A673 (cell line): Measurements from ENCODE around the gene SLC14A1. TPM values are rescaled to one million over a fixed set of nuclear protein-coding genes. Genes with fewer than 3 reads are reported as not detected.

Experiments
- BruUV-seq: library from RNA; stranded (reverse); fragments of 400-500 nt; replicated peaks from 2 replicates; lab custom pipeline; 2021; lab: Mats Ljungman, UMichigan
- CTCF ChIA-PET: fragments of 300-600 bp; sonication (Branson Sonifier 250); formaldehyde crosslinking; loops from one replicate; lab custom pipeline; 2022; ENCODE audit warnings: antibody characterized with exemption; lab: Charles Lee
- POLR2A ChIA-PET: fragments of 300-600 bp; sonication (Branson Sonifier 250); formaldehyde crosslinking; loops from one replicate; lab custom pipeline; 2022; ENCODE audit warnings: antibody characterized with exemption; ENCODE audit not compliant: low non-redundant PET; lab: Charles Lee
- DNase-seq: peaks from one replicate; pipeline ENCODE4 v3.0.0-alpha.2; 2015; ENCODE audit warnings: low spot score
- H3K27ac ChIP-seq: fragments of 200-600 bp; sonication (generic); 2 replicates; pipeline ENCODE4 v1.5.1; 2016; ENCODE audit warnings: mixed run types, low read depth, mild to moderate bottlenecking, mixed read lengths, antibody characterized with exemption, low read length; ENCODE audit not compliant: poor library complexity, severe bottlenecking
- H3K27me3 ChIP-seq: fragments of 200-600 bp; sonication (generic); replicated peaks from 2 replicates; pipeline ENCODE4 v1.6.1; 2017; ENCODE audit warnings: mixed run types, low read depth, mild to moderate bottlenecking, mixed read lengths, antibody characterized with exemption, low read length; ENCODE audit not compliant: insufficient read depth, poor library complexity
- H3K36me3 ChIP-seq: fragments of 200-600 bp; sonication (generic); 2 replicates; pipeline ENCODE4 v1.6.1; 2016; ENCODE audit warnings: mixed run types, mild to moderate bottlenecking, mixed read lengths, antibody characterized with exemption, low read length; ENCODE audit not compliant: insufficient read depth, poor library complexity, severe bottlenecking
- H3K4me1 ChIP-seq: fragments of 200-600 bp; sonication (generic); 2 replicates; pipeline ENCODE4 v1.6.1; 2017; ENCODE audit warnings: mixed run types, mild to moderate bottlenecking, mixed read lengths, antibody characterized with exemption, low read length; ENCODE audit not compliant: insufficient read depth, poor library complexity, severe bottlenecking
- H3K4me3 ChIP-seq: fragments of 200-600 bp; sonication (generic); 2 replicates; pipeline ENCODE4 v1.5.1; 2016; ENCODE audit warnings: low read depth, mixed run types, mild to moderate bottlenecking, mixed read lengths, low read length; ENCODE audit not compliant: poor library complexity, severe bottlenecking
- H3K9me3 ChIP-seq: fragments of 200-600 bp; sonication (generic); 2 replicates; pipeline ENCODE4 v1.6.1; 2016; ENCODE audit warnings: mixed run types, low read depth, mild to moderate bottlenecking, mixed read lengths, antibody characterized with exemption, low read length; ENCODE audit not compliant: poor library complexity, severe bottlenecking
- CTCF ChIP-seq: fragments of 300-800, 200-600 bp; sonication (generic); conservative IDR thresholded peaks from 2 replicates; pipeline ENCODE4 v1.5.1; 2017; ENCODE audit warnings: low read depth, mild to moderate bottlenecking, antibody characterized with exemption, low read length, moderate library complexity, mixed read lengths
- EZH2 ChIP-seq: fragments of 200-600 bp; sonication (generic); IDR thresholded peaks from 2 replicates; pipeline ENCODE4 v1.6.1; 2017; ENCODE audit warnings: borderline replicate concordance, low read depth, mild to moderate bottlenecking, mixed read lengths, antibody characterized with exemption, low read length; ENCODE audit not compliant: poor library complexity, severe bottlenecking
- intact Hi-C: fragments of 100-400 bp; cut with micrococcal nuclease; formaldehyde crosslinking; loops from one replicate; pipeline ENCODE4 v1.10.0; 2022; ENCODE audit not compliant: unreplicated experiment
- total RNA-seq: library from RNA; stranded (reverse); gene quantifications from 2 replicates; pipeline ENCODE4 v1.2.3, GENCODE V29; 2021

The SLC14A1 gene
- total RNA-seq, 1 experiment from 2014 or later, result not detected

GRCh38 chr18:45678850-45679249, 45.1 kb upstream of the SLC14A1 start:
- intact Hi-C loops, result no loop called here
- no TSS peak for BruUV-seq
- Histone ChIP-seq H3K4me1 (no peaks in the 10 kb centered on the region), H3K27me3 (peaks cover 7% of the 10 kb centered on the region), H3K9me3 (no peaks in the 10 kb centered on the region), H3K36me3 (no peaks in the 10 kb centered on the region), H3K4me3 (no peak overlapping the region), H3K27ac (no peak overlapping the region)
- CTCF ChIA-PET, result no interaction called here
- POLR2A ChIA-PET, result no interaction called here
- TF ChIP-seq EZH2, result no peak
- no peak for TF ChIP-seq CTCF
- no peak for DNase-seq

- Histone ChIP-seq H3K4me3 (no peak overlapping the region), H3K9me3 (no peaks in the 10 kb centered on the region), H3K4me1 (no peaks in the 10 kb centered on the region), H3K36me3 (no peaks in the 10 kb centered on the region), H3K27ac (no peak overlapping the region), H3K27me3 (peaks cover 7% of the 10 kb centered on the region)
- POLR2A ChIA-PET, result no interaction called here
- CTCF ChIA-PET, result no interaction called here
- BruUV-seq, result no TSS peak
- no peak for TF ChIP-seq CTCF
- TF ChIP-seq EZH2, result no peak
- intact Hi-C loops, result no loop called here
- no peak for DNase-seq
These were observed 43.8 kb upstream of the SLC14A1 start for GRCh38 chr18:45680066-45680690.

GRCh38 chr18:45682181-45682580, 41.8 kb upstream of the SLC14A1 start:
- TF ChIP-seq CTCF, result no peak
- no peak for TF ChIP-seq EZH2
- intact Hi-C loops, result no loop called here
- Histone ChIP-seq H3K4me3 (no peak overlapping the region), H3K27me3 (peaks cover 7% of the 10 kb centered on the region), H3K27ac (no peak overlapping the region), H3K9me3 (no peaks in the 10 kb centered on the region), H3K36me3 (no peaks in the 10 kb centered on the region), H3K4me1 (no peaks in the 10 kb centered on the region)
- DNase-seq, result no peak
- BruUV-seq, result no TSS peak
- ChIA-PET CTCF (no interaction called here), POLR2A (no interaction called here)
